Stimulated activated CD4-positive, alpha-beta T cell treated with anti-CD3 and anti-CD28 coated beads, Interleukin-15, amount 100 ng/mL, for 24 hours (primary cell): ENCODE measurements around the gene CSTF2T.

Experiments
- DNase-seq: peaks from one replicate; pipeline ENCODE4 v3.0.0-alpha.2; 2020

CSTF2T gene

GRCh38 chr10:51699475-51700227, at the start of gene CSTF2T:
CSTF2T (minus strand) TSS chr10:51699595; CDS start chr10:51699549, 46 bp downstream.
- peak; percentile 89 for DNase-seq

GRCh38 chr10:51748959-51749358, 49.6 kb upstream of the CSTF2T start:
- no peak for DNase-seq

- DNase-seq = no peak
These were observed 47.8 kb upstream of the CSTF2T start for GRCh38 chr10:51747216-51747615.

GRCh38 chr10:51745397-51745796, 46.0 kb upstream of the CSTF2T start:
- no peak for DNase-seq

- no peak for DNase-seq
These were observed 45.0 kb upstream of the CSTF2T start for GRCh38 chr10:51744235-51745000.

- DNase-seq = no peak
These were observed 43.8 kb upstream of the CSTF2T start for GRCh38 chr10:51743146-51743545.

GRCh38 chr10:51733057-51733456, 33.7 kb upstream of the CSTF2T start:
- DNase-seq = no peak

GRCh38 chr10:51729822-51730555, 30.6 kb upstream of the CSTF2T start:
- no peak for DNase-seq

GRCh38 chr10:51724038-51724437, 24.6 kb upstream of the CSTF2T start:
- no peak for DNase-seq

- DNase-seq = no peak
These were observed 19.5 kb upstream of the CSTF2T start for GRCh38 chr10:51718804-51719291.

- no peak for DNase-seq
These were observed 17.6 kb upstream of the CSTF2T start for GRCh38 chr10:51716981-51717380.

GRCh38 chr10:51711519-51711891, 12.1 kb upstream of the CSTF2T start:
- DNase-seq = no peak

GRCh38 chr10:51709324-51709972, 10.1 kb upstream of the CSTF2T start:
- no peak for DNase-seq

GRCh38 chr10:51708609-51709008, 9.2 kb upstream of the CSTF2T start:
- no peak for DNase-seq

- no peak for DNase-seq
These were observed 8.5 kb upstream of the CSTF2T start for GRCh38 chr10:51707821-51708424.

- no peak for DNase-seq
These were observed 8.0 kb upstream of the CSTF2T start for GRCh38 chr10:51707392-51707791.

- DNase-seq = no peak
These were observed 6.8 kb upstream of the CSTF2T start for GRCh38 chr10:51706225-51706624.

- no peak for DNase-seq
These were observed 6.4 kb upstream of the CSTF2T start for GRCh38 chr10:51705774-51706173.

- peak; percentile 32 for DNase-seq
These were observed 928 bp upstream of the CSTF2T start for GRCh38 chr10:51700228-51700817.

- DNase-seq = no peak
These were observed 285 bp downstream of the CSTF2T start for GRCh38 chr10:51699145-51699474.

- DNase-seq = no peak
These were observed 827 bp downstream of the CSTF2T start for GRCh38 chr10:51698473-51699063.

- DNase-seq = no peak
These were observed 3.1 kb downstream of the CSTF2T start for GRCh38 chr10:51696251-51696650.
